Natural killer cell treated with Interleukin-12 subunit alpha and Interleukin-12 subunit beta and Interleukin-15 and Interleukin-18, amount 100 ng/mL, for 72 hours (primary cell): ENCODE results near the gene MMAB. TPM values are rescaled to one million over a fixed set of nuclear protein-coding genes. Genes with fewer than 3 reads are reported as not detected.
A peak's percentile ranks its signal among the peaks of the same experiment; 100 is the strongest.

Experiments used
- ATAC-seq, 2 donors: fragments of 150-1000 bp; cut with Tn5 transposase in 1 of 2; sonication (Bioruptor Pico), chemical (Tn5 transposase) in 1 of 2; 2 replicates each; pipeline ENCODE4 v1.10.0; 2021
- DNase-seq: peaks from one replicate; pipeline ENCODE4 v3.0.0; 2022; ENCODE audit warnings: low spot score
- H3K27ac Mint-ChIP-seq, 2 donors: 1 replicate in 1 of 2; 2 replicates in 1 of 2; pipeline ENCODE4 v1.8.0; 2022; ENCODE audit warnings: mixed read lengths in 2 of 2, mild to moderate bottlenecking in 1 of 2, moderate library complexity in 1 of 2
- H3K27me3 Mint-ChIP-seq, 2 donors: 1 replicate in 1 of 2; 2 replicates in 1 of 2; pipeline ENCODE4 v1.8.0; 2022; ENCODE audit warnings: mixed read lengths in 2 of 2
- H3K36me3 Mint-ChIP-seq: one replicate; pipeline ENCODE4 v1.8.0; 2022; ENCODE audit warnings: mixed read lengths
- H3K4me1 Mint-ChIP-seq, 2 donors: 1 replicate in 1 of 2; 2 replicates in 1 of 2; pipeline ENCODE4 v1.8.0; 2022; ENCODE audit warnings: low read depth in 2 of 2, mixed read lengths in 2 of 2, mild to moderate bottlenecking in 1 of 2
- H3K4me3 Mint-ChIP-seq: one replicate; pipeline ENCODE4 v1.8.0; 2022; ENCODE audit warnings: mixed read lengths
- H3K9me3 Mint-ChIP-seq: 2 replicates; pipeline ENCODE4 v1.8.0; 2022; ENCODE audit warnings: mixed read lengths
- total RNA-seq, 2 donors: library from RNA; stranded (reverse); gene quantifications; one replicate each; pipeline ENCODE4 v1.2.3, GENCODE V29; 2022

Gene MMAB
- total RNA-seq, 2 donors from 2014 or later = 36.4 to 40.2 TPM

GRCh38 chr12:109571773-109572505, 1.4 kb downstream of the MMAB start:
- DNase-seq (no peak), ATAC-seq (no peak)
- no peaks in the 10 kb centered on the region for H3K27me3 Mint-ChIP-seq
- peaks cover 24 to 29% of the 10 kb centered on the region in 2 donors for H3K4me1 Mint-ChIP-seq
- H3K36me3 Mint-ChIP-seq = no peaks in the 10 kb centered on the region
- H3K27ac Mint-ChIP-seq = peak overlapping the region; percentile 86 to 95
- no peaks in the 10 kb centered on the region for H3K9me3 Mint-ChIP-seq
- peak overlapping the region; percentile 95 for H3K4me3 Mint-ChIP-seq

GRCh38 chr12:109568486-109568885, 4.8 kb downstream of the MMAB start:
- Mint-ChIP-seq H3K27ac (no peak overlapping the region), H3K36me3 (no peaks in the 10 kb centered on the region)

GRCh38 chr12:109567967-109568366, 5.3 kb downstream of the MMAB start:
- no peaks in the 10 kb centered on the region for H3K9me3 Mint-ChIP-seq
- no peaks in the 10 kb centered on the region for H3K27me3 Mint-ChIP-seq
- no peak overlapping the region for H3K27ac Mint-ChIP-seq
- H3K4me1 Mint-ChIP-seq = peaks cover 12% of the 10 kb centered on the region in 2 donors
- DNase-seq = no peak
- ATAC-seq = no peak
- H3K4me3 Mint-ChIP-seq = no peak overlapping the region
- H3K36me3 Mint-ChIP-seq = no peaks in the 10 kb centered on the region

More at GRCh38 chr12:109568486-109568885, 4.8 kb downstream of the MMAB start:
- Mint-ChIP-seq H3K27me3 (no peaks in the 10 kb centered on the region), H3K4me1 (peaks cover 14 to 17% of the 10 kb centered on the region in 2 donors), H3K4me3 (no peak overlapping the region), H3K9me3 (no peaks in the 10 kb centered on the region)
- ATAC-seq (no peak), DNase-seq (no peak)

GRCh38 chr12:109567296-109567695, 6.0 kb downstream of the MMAB start:
- Mint-ChIP-seq H3K27ac (no peak overlapping the region), H3K27me3 (no peaks in the 10 kb centered on the region), H3K36me3 (peaks cover under 1% of the 10 kb centered on the region), H3K4me1 (peaks cover 6% of the 10 kb centered on the region in 2 donors), H3K4me3 (no peak overlapping the region), H3K9me3 (no peaks in the 10 kb centered on the region)
- no peak for ATAC-seq
- no peak for DNase-seq

- Mint-ChIP-seq H3K36me3 (peaks cover 5% of the 10 kb centered on the region), H3K9me3 (no peaks in the 10 kb centered on the region), H3K27me3 (no peaks in the 10 kb centered on the region), H3K27ac (no peak overlapping the region), H3K4me3 (no peak overlapping the region), H3K4me1 (peaks cover under 1 to 2% of the 10 kb centered on the region in 2 donors)
- no peak for DNase-seq
- no peak for ATAC-seq
Measured at GRCh38 chr12:109566424-109566823, 6.9 kb downstream of the MMAB start.

- Mint-ChIP-seq H3K27ac (no peak overlapping the region), H3K36me3 (peaks cover 5% of the 10 kb centered on the region)
Measured at GRCh38 chr12:109563291-109564284, 9.7 kb downstream of the MMAB start.

GRCh38 chr12:109562871-109563270, 10.4 kb downstream of the MMAB start:
- H3K4me1 Mint-ChIP-seq = no peaks in the 10 kb centered on the region
- H3K27me3 Mint-ChIP-seq = no peaks in the 10 kb centered on the region
- H3K4me3 Mint-ChIP-seq = no peak overlapping the region
- DNase-seq = no peak
- peaks cover 5% of the 10 kb centered on the region for H3K36me3 Mint-ChIP-seq
- H3K27ac Mint-ChIP-seq = no peak overlapping the region
- ATAC-seq = no peak
- no peaks in the 10 kb centered on the region for H3K9me3 Mint-ChIP-seq

More at GRCh38 chr12:109563291-109564284, 9.7 kb downstream of the MMAB start:
- Mint-ChIP-seq H3K27me3 (no peaks in the 10 kb centered on the region), H3K4me3 (no peak overlapping the region), H3K4me1 (no peaks in the 10 kb centered on the region), H3K9me3 (no peaks in the 10 kb centered on the region)
- no peak for DNase-seq
- peak in 1 of 2 donors; percentile 51 for ATAC-seq

GRCh38 chr12:109561711-109562030, 11.6 kb downstream of the MMAB start:
- Mint-ChIP-seq H3K36me3 (peaks cover 5% of the 10 kb centered on the region), H3K27ac (no peak overlapping the region), H3K4me1 (no peaks in the 10 kb centered on the region), H3K4me3 (no peak overlapping the region), H3K27me3 (no peaks in the 10 kb centered on the region), H3K9me3 (no peaks in the 10 kb centered on the region)
- no peak for ATAC-seq
- no peak for DNase-seq

- H3K27ac Mint-ChIP-seq = no peak overlapping the region
- H3K4me1 Mint-ChIP-seq = no peaks in the 10 kb centered on the region
- DNase-seq (no peak), ATAC-seq (no peak)
- H3K36me3 Mint-ChIP-seq = peaks cover 5% of the 10 kb centered on the region
- no peaks in the 10 kb centered on the region for H3K9me3 Mint-ChIP-seq
- no peaks in the 10 kb centered on the region for H3K27me3 Mint-ChIP-seq
- H3K4me3 Mint-ChIP-seq = no peak overlapping the region
Measured at GRCh38 chr12:109560867-109561710, 12.2 kb downstream of the MMAB start.

GRCh38 chr12:109559601-109560000, 13.7 kb downstream of the MMAB start:
- no peaks in the 10 kb centered on the region for H3K27me3 Mint-ChIP-seq
- H3K36me3 Mint-ChIP-seq = peaks cover 5% of the 10 kb centered on the region
- H3K27ac Mint-ChIP-seq = no peak overlapping the region
- H3K4me3 Mint-ChIP-seq = no peak overlapping the region
- no peaks in the 10 kb centered on the region for H3K9me3 Mint-ChIP-seq
- no peak for ATAC-seq
- DNase-seq = no peak
- H3K4me1 Mint-ChIP-seq = no peaks in the 10 kb centered on the region

GRCh38 chr12:109559200-109559505, 14.2 kb downstream of the MMAB start:
- ATAC-seq (no peak), DNase-seq (no peak)
- H3K27me3 Mint-ChIP-seq = no peaks in the 10 kb centered on the region
- no peaks in the 10 kb centered on the region for H3K4me1 Mint-ChIP-seq
- no peak overlapping the region for H3K27ac Mint-ChIP-seq
- H3K36me3 Mint-ChIP-seq = peaks cover 5% of the 10 kb centered on the region
- no peaks in the 10 kb centered on the region for H3K9me3 Mint-ChIP-seq
- no peak overlapping the region for H3K4me3 Mint-ChIP-seq

- no peaks in the 10 kb centered on the region for H3K9me3 Mint-ChIP-seq
- H3K36me3 Mint-ChIP-seq = peaks cover 5% of the 10 kb centered on the region
- no peak overlapping the region for H3K27ac Mint-ChIP-seq
- no peaks in the 10 kb centered on the region for H3K4me1 Mint-ChIP-seq
- DNase-seq (no peak), ATAC-seq (no peak)
- H3K27me3 Mint-ChIP-seq = no peaks in the 10 kb centered on the region
- H3K4me3 Mint-ChIP-seq = no peak overlapping the region
Measured at GRCh38 chr12:109558374-109559199, 14.7 kb downstream of the MMAB start.

GRCh38 chr12:109557805-109558204, 15.5 kb downstream of the MMAB start:
- Mint-ChIP-seq H3K4me3 (no peak overlapping the region), H3K36me3 (peaks cover 5% of the 10 kb centered on the region), H3K9me3 (no peaks in the 10 kb centered on the region), H3K27ac (no peak overlapping the region), H3K27me3 (no peaks in the 10 kb centered on the region), H3K4me1 (no peaks in the 10 kb centered on the region)
- ATAC-seq (no peak), DNase-seq (no peak)
